ENCODE measurements around the gene FAM107B.

FAM107B gene

DNA sequence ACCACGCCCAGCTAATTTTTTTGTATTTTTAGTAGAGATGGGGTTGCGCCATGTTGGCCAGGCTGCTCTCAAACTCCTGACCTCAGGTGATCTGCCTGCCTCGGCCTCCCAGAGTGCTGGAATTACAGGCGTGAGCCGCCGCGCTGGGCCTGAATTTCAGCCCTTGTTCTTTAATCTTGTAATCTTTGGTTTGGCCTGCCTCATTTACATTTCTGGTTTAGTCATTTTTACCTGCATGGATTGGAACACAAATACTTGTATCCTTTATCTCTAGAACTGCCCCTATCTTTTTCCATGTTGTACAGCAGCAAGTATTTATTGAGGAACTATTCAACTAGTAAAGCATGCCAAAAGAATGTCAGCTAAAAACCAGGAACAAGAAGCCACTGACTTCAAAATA, 248.4 kb downstream of the FAM107B start:
- no peak for DNase-seq

DNA sequence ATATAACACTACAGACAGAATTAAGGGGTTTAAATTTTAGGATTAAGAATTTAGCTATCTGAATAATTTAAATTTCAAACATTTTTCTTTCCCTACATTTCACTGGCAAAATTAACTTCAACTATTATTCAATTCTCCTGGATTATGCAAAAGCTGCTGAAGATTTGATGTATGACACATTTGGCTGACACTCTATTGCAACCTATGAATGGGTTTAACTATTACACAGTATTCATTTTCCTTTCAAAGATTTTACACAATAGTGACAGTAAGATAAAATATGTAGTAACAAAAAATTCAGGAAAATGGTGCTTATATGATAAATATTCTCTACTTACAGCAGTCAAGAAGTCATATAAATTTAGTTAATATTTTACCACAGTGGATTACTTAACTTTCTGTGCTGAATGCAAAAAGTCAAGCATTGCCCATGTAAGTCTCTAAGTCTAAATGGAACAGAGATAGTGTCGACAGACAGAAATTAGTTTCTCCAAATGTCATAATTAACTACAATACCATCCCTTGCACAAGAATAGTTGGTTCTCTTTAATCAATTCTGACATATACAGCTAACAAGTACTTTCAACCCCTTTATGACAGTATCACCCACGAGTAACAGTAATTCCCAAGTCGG, 249.9 kb downstream of the FAM107B start:
- no peak for DNase-seq

DNA sequence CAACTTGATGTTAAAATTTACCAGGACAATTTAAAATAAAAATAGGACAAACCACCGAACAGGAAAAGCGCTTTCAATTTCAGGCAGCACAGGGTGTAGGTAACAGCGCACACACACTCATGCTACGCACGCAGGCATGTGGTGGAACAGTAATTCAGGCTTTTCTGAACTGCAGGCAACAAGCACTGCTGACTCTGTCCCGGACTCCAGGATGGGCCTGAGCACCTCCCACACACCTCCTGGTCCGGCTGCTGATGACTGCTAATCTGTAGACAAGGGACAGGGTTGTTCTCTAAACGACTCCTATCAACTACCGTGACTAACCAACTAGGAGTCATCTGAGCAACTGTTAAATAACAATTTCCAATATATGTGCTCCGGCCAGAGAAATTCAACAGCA, 251.4 kb downstream of the FAM107B start:
- no peak for DNase-seq

DNA sequence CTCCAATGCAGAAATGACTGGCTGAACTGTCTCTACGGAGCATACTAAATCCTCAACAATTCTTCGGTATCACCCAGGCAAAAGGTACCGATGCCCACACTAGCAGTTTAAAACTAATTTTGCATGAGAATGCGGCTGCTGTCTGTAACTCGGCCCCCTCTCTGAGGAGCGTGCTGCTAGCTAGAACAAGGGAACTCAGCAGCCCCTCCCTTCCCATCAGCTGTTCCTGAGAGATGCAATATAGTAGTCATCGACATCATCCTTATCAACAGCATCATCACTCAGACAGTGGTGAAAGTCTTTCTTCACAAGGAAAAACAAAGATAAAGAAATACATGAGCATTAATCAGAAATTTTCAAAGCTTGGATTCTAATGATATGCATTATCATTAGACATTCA, 254.9 kb downstream of the FAM107B start:
- DNase-seq: no peak

DNA sequence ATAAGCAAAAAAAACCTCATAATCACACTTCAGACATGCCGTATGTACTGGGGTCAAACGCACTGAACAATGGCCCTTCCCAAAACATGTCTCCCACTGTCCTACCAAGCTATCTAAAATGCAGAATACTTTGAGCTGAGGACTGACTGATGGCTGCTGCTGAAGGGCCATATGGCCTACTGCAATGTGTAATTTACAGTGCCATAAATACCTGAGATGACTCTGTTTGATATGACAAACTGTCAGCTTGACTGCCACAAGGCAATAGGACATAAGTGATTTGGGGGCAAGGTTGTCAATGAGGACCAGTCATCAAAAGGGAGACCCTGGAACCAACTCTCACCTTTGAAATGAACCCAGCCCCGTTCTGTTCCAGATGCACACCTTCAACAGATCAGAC, 256.5 kb downstream of the FAM107B start:
- no peak for DNase-seq

DNA sequence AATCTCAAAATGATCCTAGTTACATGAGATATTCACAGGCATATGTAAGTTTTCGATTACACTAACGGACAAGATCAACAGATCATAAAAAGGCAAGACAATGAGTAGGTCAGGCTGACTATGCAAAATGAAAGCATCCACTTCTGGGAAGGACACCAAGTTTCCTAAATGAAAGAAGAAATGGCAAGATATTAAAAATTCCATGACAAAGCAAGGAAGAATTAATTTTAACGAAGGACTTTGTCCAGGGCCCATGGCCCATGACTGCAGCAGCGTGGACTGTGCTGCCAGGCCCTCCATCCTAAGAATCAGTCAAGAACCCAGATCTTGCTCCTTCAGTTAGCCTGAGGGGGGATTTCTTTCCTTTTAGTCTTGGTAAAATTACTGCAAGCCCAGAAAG, 261.6 kb downstream of the FAM107B start:
- DNase-seq: no peak

DNA sequence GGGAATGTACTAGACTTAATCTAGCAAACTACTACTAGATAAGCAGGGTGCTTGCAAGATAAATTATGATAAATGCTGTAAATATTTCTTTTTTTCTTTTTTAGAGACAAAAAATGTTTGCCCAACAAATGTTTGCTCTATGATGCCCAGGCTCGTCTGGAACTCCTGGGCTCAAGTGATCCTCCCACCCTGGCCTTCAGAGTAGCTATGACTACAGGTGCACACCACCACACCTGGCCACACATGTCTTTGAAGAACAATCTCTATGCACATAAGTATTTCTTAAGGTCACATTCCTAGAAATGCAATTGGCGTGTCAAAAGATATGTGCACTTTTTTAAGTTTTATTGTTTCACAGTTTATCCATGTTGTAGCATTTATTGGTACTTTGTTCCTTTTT, 264.4 kb downstream of the FAM107B start:
- DNase-seq: no peak

DNA sequence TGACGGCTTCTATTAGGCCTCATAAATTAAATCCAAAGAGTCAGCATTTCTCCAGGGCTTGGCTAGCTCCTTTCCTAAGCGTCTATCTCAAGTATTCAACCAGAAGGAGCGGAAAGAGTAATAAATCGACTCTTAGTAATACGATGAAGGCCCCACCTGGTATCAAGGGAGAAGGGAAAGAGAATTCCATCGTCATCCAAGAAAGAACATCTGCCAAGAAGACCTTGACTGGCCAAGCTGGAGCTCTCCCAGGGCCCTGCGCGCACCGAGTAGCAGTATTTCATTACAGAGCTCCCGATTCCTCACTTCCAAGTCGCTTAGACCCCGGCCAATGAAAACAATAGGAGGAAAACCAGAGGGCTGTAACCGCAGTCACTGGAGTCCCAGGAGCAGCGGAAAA, 266.0 kb downstream of the FAM107B start:
- DNase-seq: peak; percentile 93

DNA sequence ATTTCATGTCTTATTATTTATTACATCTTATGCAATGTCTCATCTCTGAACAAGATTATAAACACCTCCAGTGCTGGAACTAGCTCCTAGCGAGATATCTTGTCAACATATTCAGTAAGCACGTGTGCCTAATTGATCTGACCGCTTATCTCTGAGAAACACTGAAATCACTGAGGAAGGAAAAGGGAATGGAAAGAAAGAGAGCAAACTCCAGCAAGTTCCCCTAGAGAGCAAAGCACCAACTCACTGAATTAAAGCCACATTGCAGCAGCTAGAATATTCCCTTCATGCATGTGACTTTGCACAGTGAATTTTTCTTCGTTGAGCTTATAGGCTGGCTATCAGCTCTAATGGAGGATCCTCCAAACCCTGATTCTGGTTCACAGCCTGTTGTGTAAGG, 266.9 kb downstream of the FAM107B start:
- DNase-seq: no peak

DNA sequence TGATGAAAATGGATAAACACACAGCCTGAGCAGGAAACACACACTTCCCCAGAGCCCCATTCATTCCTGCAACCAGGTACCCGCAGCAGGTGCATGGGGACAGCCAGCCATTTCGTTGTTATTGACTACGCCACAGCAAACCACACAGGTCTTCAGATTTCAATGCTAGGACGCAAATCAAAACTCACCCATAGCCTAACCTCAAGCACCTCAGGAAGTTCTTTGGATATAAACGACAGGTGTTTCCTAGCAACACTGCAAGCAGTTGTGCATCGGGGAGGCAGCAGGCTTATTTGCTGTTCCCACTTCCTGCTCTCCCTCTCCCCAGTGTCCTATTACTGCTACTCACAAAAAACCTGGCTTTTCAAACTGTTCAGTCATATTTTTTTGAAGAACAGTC, 267.5 kb downstream of the FAM107B start:
- peak; percentile 35 for DNase-seq

DNA sequence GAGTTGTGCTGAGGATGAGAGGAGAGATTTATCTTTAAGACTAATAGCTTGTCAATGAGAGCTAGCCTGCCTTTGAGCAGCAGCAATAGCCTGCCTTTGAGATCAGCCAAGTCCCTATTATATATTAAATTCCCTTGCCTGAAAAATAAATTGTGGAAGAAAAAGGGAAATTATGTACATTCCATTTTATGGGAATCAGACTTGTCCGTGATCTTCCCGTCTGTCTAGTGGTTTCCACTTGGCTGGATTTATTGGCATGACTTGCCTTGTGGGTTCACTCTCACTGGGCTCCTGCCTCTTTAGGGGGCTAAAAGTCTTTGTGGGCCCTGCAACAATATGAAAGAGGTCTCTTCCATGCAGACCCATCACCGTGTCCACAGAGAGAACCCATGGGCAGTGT, 272.3 kb downstream of the FAM107B start:
- DNase-seq: peak; percentile 55

DNA sequence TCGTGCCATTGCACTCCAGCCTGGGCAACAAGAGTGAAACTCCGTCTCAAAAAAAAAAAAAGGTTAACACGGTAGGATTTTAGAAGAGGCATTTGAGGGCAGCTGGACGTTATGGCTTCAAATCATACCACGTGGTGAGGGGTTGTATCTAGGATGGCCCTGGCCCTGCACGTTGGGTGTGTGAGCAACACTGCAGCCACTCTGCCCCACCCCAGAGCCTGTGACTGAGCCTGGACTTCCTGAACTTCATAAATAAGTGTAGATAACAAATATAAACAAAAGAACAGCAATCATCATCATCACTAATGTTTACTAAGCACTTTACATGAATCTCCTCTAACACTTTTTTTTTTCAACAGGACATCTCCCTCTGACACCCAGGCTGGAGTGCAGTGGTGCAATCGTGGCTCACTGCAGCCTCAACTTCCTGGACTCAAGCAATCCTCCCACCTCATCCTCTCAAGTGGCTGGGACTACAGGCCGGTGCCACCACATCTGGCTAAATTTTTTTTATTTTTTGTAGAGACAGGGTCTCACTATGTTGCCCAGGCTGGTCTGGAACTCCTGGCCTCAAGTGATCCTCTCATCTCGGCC, 274.4 kb downstream of the FAM107B start:
- DNase-seq: no peak

DNA sequence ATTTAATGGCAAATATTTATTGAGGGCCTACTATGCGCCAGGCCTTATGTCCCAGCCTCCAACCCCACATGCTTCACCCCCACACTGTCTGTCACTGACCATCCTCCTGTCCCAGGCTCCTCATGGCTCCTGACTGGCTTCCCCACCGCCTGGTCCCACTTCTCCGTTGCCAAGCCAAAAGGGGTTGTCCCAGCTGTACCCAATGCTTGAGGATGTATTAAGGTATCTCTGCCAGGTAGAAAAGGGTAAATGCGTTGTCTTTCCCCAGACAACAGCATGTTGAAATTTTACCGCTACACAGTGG, 275.1 kb downstream of the FAM107B start:
- no peak for DNase-seq

DNA sequence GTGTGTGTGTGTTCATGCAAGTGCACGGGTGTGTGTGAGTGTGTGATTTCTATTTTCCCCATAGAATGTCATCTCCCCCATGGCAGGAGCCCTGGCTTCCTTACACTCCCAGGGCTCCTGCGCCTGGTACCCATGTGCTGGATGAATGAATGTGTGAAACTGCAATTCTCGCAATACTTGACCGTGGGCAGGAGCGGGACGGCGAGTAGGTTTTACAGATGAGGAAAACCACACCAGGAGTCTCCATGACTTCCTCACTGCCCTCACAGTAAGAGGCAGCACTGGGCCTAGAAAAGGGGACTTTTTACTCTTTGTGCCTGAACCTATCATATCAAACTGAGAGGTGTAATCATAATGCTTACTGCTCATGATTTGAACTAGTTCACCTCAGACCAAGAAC, 276.4 kb downstream of the FAM107B start:
- DNase-seq: no peak

DNA sequence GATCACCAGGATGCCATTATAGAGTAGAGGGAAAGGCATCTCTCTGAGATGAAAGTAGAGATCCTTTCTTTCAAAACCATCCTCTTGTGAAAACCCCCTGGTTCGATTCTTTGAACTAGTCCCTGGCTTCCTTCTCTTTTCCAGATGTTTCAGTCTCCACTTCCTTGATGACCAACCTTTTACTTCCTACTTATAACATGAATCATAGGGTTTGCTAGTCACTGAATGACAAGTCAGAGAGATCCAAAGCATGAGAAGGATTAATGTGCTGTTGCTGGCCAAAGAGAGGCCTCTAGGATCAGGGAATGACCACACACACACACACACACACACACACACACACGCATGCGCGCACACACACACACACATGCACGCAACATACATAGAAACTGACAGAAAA, 282.9 kb downstream of the FAM107B start:
- no peak for DNase-seq

DNA sequence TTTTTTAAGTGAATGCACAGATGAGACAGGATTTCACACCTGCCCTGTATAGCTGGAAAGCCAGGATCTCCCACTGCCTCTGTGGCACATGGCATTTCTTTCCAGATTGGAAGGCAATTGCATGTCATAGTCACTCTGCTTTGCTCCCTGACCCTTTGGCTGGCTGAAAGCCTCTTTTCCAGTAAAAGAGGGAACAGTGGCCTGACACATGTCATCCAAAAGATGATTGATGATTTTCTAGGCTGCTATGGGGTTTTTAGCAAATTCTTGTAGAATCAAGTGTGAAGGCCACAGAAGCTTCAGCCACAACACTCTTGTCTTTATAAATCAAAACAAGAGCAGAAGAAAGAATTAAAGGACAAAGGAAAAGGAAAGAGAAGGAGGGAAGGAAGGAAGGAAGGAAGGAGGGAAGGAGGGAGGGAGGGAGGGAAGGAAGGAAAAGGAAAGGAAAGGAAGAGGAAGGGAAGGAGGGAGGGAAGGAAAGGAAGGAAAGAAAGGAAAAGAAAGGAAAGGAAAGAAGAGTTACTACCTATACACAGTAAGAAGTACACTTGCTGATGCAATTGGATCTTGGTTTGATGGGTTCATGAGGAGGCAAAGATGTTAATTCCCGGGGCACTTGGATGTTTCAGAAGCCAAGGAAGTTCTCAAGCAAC, 285.0 kb downstream of the FAM107B start:
- no peak for DNase-seq

DNA sequence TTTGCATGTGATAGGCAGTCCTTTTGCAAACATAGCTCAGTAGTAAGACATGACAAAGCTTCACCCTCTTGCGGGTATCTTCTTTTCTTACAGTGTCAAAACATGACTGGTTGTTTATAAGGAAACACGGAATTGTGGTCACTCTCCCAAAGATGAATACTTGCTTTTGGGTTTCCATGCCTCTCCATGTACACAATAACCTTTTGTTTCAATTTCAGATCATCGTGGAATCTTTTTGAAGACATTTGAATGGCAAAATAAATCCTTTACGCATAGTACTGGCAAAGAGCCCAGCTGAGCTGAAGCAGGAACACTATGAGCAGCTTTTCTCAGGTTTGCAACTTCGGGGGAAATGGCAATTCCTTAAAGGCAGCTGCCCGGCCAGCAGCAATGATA, 287.2 kb downstream of the FAM107B start:
- DNase-seq: no peak

DNA sequence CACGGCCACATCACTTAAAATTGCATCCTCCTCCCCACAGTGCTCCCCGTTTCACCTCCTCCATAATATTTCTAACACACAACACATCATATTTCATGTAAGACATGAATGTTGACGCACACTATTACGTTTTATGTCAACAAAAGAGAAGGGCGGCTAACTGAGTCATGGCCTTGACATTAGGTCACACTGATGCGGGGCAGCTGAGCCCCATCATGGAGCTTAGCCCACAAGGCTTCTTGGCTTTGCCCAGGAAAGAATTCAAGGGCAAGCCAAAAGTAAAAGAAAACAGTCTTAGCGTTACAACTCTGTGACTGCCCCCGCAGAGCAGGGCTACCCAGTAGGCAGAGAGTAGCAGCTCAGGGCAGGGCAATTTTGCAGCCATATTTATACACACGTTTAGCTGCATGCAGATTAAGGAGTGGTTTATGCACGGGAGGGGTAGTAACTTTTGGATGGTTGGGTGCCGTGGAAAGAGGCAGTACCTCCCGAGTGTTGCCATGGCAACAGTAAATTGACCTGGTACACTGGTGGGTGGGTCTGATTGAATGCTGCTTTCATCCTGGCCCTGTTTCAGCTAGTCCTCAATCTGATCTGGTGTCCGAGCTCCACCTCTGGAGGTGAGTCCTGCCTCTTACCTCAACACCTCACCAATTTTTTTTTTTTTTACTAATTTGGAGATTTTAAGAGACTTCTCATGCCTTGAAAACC, 287.8 kb downstream of the FAM107B start:
- no peak for DNase-seq

DNA sequence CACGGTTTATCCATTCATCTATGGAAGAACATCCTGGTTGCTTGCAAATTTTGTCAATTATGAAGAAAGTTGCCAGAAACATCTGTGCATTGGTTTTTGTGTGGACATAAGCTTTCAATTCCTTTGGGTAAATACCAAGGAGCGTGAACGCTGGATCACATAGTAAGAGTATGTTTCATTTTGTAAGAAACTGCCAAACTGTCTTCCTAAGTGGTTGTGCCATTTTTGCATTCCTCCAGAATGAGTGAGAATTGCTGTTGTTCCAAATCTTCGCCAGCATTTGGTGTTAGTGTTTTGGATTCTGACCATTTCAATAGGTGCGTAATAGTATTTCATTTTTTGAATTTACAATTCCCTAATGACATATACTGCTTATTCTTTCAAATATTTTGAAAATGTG, 288.7 kb downstream of the FAM107B start:
- DNase-seq: no peak

DNA sequence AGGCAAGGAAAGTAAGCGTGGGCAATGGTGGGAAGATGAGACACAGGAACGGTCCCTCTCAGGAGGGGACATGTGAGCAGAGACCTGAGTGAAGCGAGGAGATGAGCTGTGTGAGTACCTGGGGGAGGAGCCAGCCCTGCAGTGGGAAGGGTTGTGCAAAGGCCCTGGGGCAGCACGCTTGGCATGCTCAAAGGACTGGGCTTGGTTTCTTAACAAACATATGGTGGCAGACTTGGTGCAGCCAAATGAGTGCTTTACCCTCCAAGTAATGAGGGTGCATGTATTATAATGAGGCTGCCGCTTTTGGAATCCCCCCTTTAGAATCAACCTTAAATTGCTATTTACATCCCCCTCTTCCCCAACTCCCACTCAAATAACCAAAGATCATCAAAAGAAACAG, 291.3 kb downstream of the FAM107B start:
- DNase-seq: no peak

DNA sequence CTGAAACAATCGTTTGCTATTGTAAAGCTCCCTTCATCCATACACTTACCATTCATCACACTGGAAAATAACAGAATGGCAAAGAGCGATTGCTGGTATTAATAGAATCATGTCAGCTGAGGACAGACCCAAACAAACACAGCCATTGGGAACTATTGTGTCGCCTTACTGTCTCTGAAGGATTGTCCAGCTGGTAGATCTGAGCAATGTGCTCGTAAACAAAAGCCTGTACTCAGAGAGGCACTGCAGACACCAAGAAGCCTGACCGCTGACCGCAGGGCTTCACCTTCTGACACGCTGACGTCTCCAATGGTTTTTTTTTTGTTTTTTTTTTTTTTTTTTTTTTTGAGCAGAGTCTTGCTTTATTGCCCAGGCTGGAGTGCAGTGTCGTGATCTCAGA, 292.9 kb downstream of the FAM107B start:
- DNase-seq: no peak

DNA sequence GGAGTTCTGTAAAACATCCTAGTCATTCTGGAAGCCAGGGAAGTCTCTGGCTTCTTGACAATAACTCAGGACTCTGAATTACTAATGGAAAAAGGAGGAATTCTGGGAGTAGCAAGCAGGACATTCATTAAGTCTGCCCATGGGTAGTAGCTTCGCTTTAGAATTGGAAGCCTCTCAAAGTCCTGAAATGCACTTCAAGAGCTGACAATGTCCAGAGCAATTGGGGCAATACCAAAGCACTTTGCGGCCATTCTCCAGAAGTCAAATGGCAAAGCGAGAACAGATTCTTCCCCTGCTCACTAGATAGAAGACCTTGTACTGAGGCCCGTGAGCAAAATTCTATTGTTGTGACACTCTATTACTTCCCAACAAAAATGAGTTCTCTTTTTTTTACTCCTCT, 293.7 kb downstream of the FAM107B start:
- no peak for DNase-seq

DNA sequence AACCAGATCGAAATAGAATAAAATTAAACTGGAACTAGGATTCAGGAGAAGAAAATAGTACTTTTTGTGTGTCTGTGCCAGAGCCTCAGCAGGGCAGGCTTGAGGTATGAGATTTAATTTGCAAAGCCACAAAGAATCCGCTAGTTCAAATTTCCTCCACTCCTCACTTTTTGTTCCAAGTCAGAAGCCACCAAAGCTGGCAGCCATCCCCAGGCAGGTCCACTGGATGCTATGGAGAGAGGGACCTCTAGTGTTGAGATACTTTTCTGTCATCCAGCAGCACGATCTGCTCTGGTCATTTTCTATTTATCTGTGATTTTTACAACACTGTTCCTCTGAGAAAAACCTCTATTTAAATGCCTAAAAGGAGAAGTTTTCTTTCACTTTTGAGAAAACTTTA, 296.1 kb downstream of the FAM107B start:
- DNase-seq: peak; percentile 91

DNA sequence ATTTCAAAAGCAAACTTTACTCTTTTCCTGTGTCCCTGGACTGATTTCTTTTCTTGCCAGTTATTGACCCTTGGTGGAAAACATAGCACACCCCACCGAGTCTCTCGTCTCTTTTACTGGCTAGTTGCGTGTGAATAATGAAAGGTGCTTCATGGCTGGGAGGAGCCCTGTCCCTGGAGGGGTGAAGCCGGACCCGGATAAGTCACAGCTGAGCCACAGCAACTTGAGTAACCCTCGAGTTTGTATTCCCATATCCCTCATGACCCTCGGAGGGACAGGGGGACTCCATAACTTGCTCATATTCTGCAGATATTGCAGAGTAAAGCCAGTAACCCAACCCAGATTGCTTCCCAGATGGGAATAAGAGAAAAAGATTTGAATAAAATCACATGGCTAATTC, 296.5 kb downstream of the FAM107B start:
- DNase-seq: no peak

DNA sequence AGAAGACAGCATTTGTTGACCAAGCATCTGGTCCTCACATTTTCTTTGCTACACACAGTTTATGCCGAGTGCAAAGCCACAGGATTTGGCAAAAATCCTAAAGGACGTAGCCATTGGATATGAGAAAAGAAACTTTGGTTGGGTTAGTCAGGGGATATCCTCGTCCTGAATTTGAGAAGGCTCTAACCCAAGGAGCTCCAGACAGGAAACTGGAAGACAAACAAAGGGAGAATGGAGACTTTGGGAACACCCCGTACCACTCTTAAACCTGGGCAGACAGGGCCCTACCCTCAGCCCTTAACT, 297.3 kb downstream of the FAM107B start:
- peak; percentile 50 for DNase-seq

Measured in femur (tissue), 1 donor.